Central memory CD4-positive, alpha-beta T cell (primary cell): ENCODE data around the gene EXOSC9.

Experiments used
- DNase-seq: peaks from one replicate; pipeline ENCODE4 v3.0.0; 2022

Gene EXOSC9

DNA sequence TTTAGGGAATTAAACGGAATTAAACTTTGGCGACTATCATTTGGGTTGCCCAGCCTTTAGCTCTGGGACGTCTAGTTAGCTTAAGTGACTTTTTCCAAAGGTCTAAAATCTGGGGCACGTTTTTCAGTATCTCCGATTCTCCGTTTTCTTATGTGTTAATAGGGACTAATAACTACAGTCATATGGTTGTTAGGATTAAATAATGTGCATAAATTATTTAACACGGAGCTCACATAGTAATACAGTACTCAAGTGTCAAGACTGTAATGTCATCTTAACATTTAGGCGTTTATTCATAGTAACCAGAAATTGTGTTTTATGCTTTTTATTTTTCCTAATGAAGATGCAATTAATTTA lies 23.0 kb downstream of the EXOSC9 start:
- no peak for DNase-seq

- no peak for DNase-seq
Observed at GRCh38 chr4:121824950-121825349, 23.8 kb downstream of the EXOSC9 start.

DNA sequence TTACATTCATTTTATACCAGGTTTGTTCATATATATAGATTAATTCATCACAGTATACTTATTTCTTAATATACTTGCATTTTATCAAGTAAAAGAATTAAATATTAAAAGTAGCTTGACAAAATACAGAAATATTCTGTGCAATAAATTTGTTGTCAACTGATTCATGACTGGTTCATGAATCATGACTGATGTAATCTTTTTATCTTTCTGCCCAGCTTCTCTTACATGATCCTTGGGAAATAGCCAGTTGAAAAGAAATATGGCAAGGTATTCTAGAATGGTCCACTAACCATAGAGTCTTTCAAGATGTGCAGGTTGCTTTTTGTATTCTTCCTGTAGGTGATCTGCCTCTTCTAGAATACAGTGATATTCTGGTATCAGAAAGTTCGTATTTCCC lies 26.7 kb downstream of the EXOSC9 start:
- DNase-seq: no peak

DNA sequence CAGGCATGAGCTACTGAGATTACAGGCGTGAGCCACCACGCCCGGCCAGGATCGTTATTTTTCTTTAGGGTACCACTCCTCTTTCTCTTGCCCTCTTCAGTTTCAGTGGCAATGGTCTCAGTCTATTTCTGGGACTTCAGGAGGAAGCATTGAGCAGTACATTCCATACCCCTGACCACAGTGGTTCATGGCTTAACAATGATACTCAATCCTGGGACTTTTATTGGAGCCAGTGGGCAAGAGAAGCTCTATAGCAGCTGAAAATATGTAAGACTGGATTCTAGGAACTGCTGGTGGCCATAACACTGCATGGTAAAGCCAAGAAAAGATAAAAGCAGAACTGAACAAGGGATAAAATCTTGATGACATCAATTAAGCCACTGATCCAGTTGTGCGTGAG lies 28.4 kb downstream of the EXOSC9 start:
- DNase-seq: no peak

GRCh38 chr4:121838136-121838535 lies 37.0 kb downstream of the EXOSC9 start:
- DNase-seq: no peak

GRCh38 chr4:121842862-121843261 lies 41.7 kb downstream of the EXOSC9 start:
- no peak for DNase-seq

DNA sequence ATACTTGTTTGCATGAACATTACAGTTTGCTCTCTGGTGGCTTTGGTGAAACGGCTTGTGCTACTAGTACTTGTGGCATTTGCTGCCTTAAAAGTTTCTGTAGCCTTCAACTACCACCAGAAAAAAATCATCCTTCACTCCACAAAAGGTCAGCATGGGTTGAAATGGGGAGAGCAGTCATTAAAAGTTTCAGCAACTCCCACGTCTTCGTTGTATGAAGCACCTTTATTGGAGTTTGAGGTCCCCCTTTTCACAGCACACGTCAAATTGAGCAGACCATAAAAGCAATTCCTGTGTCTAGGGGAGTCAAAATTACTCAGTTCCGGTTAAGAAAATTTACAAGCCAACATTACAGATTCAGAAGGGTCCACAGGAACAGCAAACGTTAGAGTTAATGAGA lies 45.5 kb downstream of the EXOSC9 start:
- DNase-seq: no peak

DNA sequence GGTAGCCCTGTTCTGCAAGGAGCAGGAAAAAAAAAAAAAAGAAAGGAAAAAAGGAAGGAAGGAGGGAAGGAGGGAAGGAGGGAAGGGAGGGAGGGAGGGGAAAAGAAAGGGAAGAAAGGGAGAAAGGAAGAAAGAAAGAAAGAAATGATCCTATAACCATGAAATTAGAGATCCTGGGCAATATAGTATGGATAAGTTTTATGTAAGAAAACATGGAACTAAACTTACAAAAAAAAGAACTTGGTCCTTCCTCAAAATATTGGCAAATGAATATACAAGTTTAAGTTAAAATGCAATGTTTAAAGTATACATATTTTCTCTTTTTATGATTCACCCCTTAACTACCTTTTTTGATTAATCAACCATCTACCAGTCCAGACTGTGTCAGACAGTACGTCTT lies 50.2 kb downstream of the EXOSC9 start:
- no peak for DNase-seq

DNA sequence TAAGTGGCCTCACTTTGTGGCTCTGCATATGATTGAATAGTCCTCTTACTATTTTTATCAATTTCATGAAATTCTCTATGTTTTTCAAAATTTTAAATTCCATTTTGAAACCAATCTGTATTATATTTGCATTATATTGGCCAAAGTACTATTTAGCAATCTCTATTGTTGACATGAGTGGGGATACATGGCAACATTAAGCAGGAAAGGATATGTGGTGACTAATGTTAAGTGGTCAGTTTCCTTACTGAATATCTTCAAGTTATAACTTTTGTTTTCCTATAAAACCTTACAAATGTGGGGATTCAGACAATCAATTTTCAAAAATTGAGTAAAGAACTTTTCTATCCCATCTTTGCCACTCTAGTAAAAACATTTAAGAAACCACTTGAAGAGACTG lies 59.0 kb downstream of the EXOSC9 start:
- DNase-seq: no peak

- DNase-seq: no peak
Observed at GRCh38 chr4:121861426-121861825, 60.3 kb downstream of the EXOSC9 start.

DNA sequence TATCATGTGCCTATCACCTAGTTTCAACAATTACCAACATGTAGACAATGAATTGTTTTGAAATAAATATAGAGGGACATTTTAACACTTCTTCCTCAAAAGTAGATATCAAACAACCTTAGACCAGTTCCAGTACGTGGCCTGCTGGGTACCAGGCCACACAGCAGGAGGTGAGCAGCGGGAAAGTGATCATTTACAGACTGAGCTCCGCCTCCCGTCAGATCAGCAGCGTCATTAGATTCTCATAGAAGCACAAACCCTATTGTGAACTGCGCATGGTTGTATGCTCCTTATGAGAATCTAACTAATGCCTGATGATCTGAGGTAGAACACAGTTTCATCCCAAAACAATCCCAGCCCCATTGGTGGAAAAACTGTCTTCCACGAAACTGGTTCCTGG lies 62.7 kb downstream of the EXOSC9 start:
- no peak for DNase-seq
